HepG2 (cell line): ENCODE data around the gene FAM3C. TPM values are rescaled to one million over a fixed set of nuclear protein-coding genes. Genes with fewer than 3 reads are reported as not detected.

Source experiments
- ATAC-seq: fragments of 200-7000 bp; cut with Tn5 transposase; 3 replicates; pipeline ENCODE4 v1.9.1; 2020; ENCODE audit warnings: mild to moderate bottlenecking, moderate library complexity
- BruUV-seq: library from RNA; stranded (reverse); fragments of 400-500 nt; replicated peaks from 2 replicates; lab custom pipeline; 2021; lab: Mats Ljungman, UMichigan
- CTCF ChIA-PET: fragments of 300-600 bp; formaldehyde crosslinking; extraction: SDS; loops from one replicate; lab custom pipeline; 2021; ENCODE audit warnings: low total read pairs, inconsistent platforms, low intra/inter-chr PET ratio; lab: Yijun Ruan, JAX
- POLR2A ChIA-PET: fragments of 350-600 bp; sonication (Branson Sonifier 250); formaldehyde crosslinking; loops from one replicate; lab custom pipeline; 2020; ENCODE audit warnings: antibody characterized with exemption, inconsistent platforms; lab: Yijun Ruan, JAX
- DNase-seq: peaks from one replicate; pipeline ENCODE4 v3.0.0-alpha.2; 2015; ENCODE audit warnings: low spot score
- FAIRE-seq: peaks from 3 replicates; lab custom pipeline; 2011; peaks lifted over from hg19 to GRCh38; lab: Jason Lieb, UNC
- H2AFZ ChIP-seq: one replicate; pipeline ENCODE4 v1.6.1; 2011; ENCODE audit warnings: low read length, inconsistent platforms
- H3K27ac ChIP-seq: fragments of 300-600 bp; 3 replicates; pipeline ENCODE4 v1.8.0; 2011; ENCODE audit warnings: mixed run types, mild to moderate bottlenecking, mixed read lengths, low read length, inconsistent platforms; ENCODE audit not compliant: insufficient read depth; ENCODE audit errors: extremely low read length
- H3K27me3 ChIP-seq, 2 experiments: fragments of 200-600 bp in 1 of 2; 2 replicates in 1 of 2; 3 replicates in 1 of 2; pipeline versions ENCODE4 v1.6.0 to v1.8.0; 2011; ENCODE audit warnings: low read length in 2 of 2, mild to moderate bottlenecking in 2 of 2, moderate library complexity in 2 of 2, inconsistent platforms in 1 of 2; ENCODE audit not compliant: insufficient read depth in 2 of 2, control insufficient read depth in 1 of 2
- H3K36me3 ChIP-seq, 2 experiments: fragments of 200-600 bp in 1 of 2; replicated peaks in 1 of 2; 2 replicates in 1 of 2; 3 replicates in 1 of 2; pipeline versions ENCODE4 v1.5.1 to v1.8.0; 2011; ENCODE audit warnings: low read length in 2 of 2, inconsistent platforms in 1 of 2; ENCODE audit not compliant: insufficient read depth in 2 of 2, control insufficient read depth in 1 of 2
- H3K4me1 ChIP-seq: 2 replicates; pipeline ENCODE4 v1.5.1; 2012; ENCODE audit warnings: low read length, inconsistent platforms; ENCODE audit not compliant: insufficient read depth
- H3K4me2 ChIP-seq: 2 replicates; pipeline ENCODE4 v1.6.0; 2011; ENCODE audit warnings: low read depth, low read length, inconsistent platforms
- H3K4me3 ChIP-seq, 3 experiments: fragments of 200-600 bp in 1 of 3; sonication (generic), shearing (Covaris generic) in 1 of 3; replicated peaks in 1 of 3; 2 replicates each; pipeline ENCODE4 v1.5.1; 2011 to 2016; ENCODE audit warnings: low read length in 3 of 3, inconsistent platforms in 2 of 3, low read depth in 2 of 3, mild to moderate bottlenecking in 2 of 3, control low read depth in 1 of 3, mixed read lengths in 1 of 3; ENCODE audit not compliant: insufficient read depth in 1 of 3
- H3K79me2 ChIP-seq: one replicate; pipeline ENCODE4 v1.6.1; 2011; ENCODE audit warnings: low read length, inconsistent platforms; ENCODE audit not compliant: insufficient read depth
- H3K9ac ChIP-seq: 2 replicates; pipeline ENCODE4 v1.6.0; 2011; ENCODE audit warnings: mild to moderate bottlenecking, low read depth, low read length, inconsistent platforms; ENCODE audit not compliant: insufficient read depth
- H3K9me3 ChIP-seq: 2 replicates; pipeline ENCODE4 v1.5.1; 2012; ENCODE audit warnings: mild to moderate bottlenecking, low read length
- H4K20me1 ChIP-seq: 2 replicates; pipeline ENCODE4 v1.6.0; 2011; ENCODE audit warnings: inconsistent platforms, mild to moderate bottlenecking, low read length, moderate library complexity; ENCODE audit not compliant: insufficient read depth
- CHD2 ChIP-seq: IDR thresholded peaks from 2 replicates; pipeline ENCODE4 v1.6.1; 2011; ENCODE audit warnings: low read depth, low read length, improper control_type of control experiment
- FOXA1 ChIP-seq, 2 experiments: fragments of 450-650 bp in 1 of 2; sonication (generic) in 1 of 2; formaldehyde crosslinking in 1 of 2; IDR thresholded peaks; 2 replicates each; pipeline versions ENCODE4 v1.4.0 to v1.6.1; 2016 to 2020; ENCODE audit warnings: missing genetic modification reagents in 1 of 2
- GPN1 ChIP-seq: sonication (generic); formaldehyde crosslinking; IDR thresholded peaks from 2 replicates; pipeline ENCODE4 v1.5.1; 2020; ENCODE audit warnings: missing genetic modification reagents, borderline replicate concordance
- NAIF1 ChIP-seq: sonication (generic); formaldehyde crosslinking; IDR thresholded peaks from 2 replicates; pipeline ENCODE4 v1.5.0; 2020; ENCODE audit warnings: mild to moderate bottlenecking, missing genetic modification reagents, borderline replicate concordance
- SOX13 ChIP-seq, 3 experiments: fragments of 450-650 bp in 1 of 3; sonication (generic) in 1 of 3; formaldehyde crosslinking in 1 of 3; IDR thresholded peaks in 2 of 3; conservative IDR thresholded peaks in 1 of 3; 2 replicates each; pipeline versions ENCODE4 v1.5.0 to v1.6.1; 2016 to 2020; ENCODE audit warnings: antibody characterized with exemption in 1 of 3, mild to moderate bottlenecking in 1 of 3, missing compliant biosample characterization in 1 of 3, missing genetic modification reagents in 1 of 3, moderate library complexity in 1 of 3
- TRIM24 ChIP-seq: sonication (generic); formaldehyde crosslinking; IDR thresholded peaks from 2 replicates; pipeline ENCODE4 v1.8.0; 2022; ENCODE audit warnings: mild to moderate bottlenecking, missing genetic modification reagents
- ZBED4 ChIP-seq: sonication (generic); formaldehyde crosslinking; IDR thresholded peaks from 2 replicates; pipeline ENCODE4 v1.4.0; 2020; ENCODE audit warnings: missing genetic modification reagents, borderline replicate concordance
- ZNF354B ChIP-seq: sonication (generic); formaldehyde crosslinking; IDR thresholded peaks from 2 replicates; pipeline ENCODE4 v1.8.0; 2022; ENCODE audit warnings: mild to moderate bottlenecking, missing genetic modification reagents
- ZNF674 ChIP-seq: sonication (generic); formaldehyde crosslinking; IDR thresholded peaks from 2 replicates; pipeline ENCODE4 v1.5.0; 2020; ENCODE audit warnings: low read depth, mild to moderate bottlenecking, missing genetic modification reagents
- WGBS: methylation state at CpG from one replicate; pipeline ENCODE4 v1.1.6; 2017; ENCODE audit warnings: low lambda C conversion rate; 5-methylcytosine and 5-hydroxymethylcytosine counted together
- in situ Hi-C: cut with HindIII; loops from 2 replicates; pipeline ENCODE4 v1.10.0; 2017; ENCODE audit warnings: low pct_unique_long_range_greater_than_20kb; ENCODE audit not compliant: extremely low pct_ligation_motif_present
- intact Hi-C: fragments of 100-400 bp; cut with micrococcal nuclease; formaldehyde crosslinking; loops from one replicate; pipeline ENCODE4 v1.10.0; 2022; ENCODE audit not compliant: unreplicated experiment
- polyA plus RNA-seq, 8 experiments: library from polyadenylated mRNA; depleted of rRNA in 3 of 8; stranded (reverse) in 7 of 8; unstranded in 1 of 8; fragments of >200 nt; fragmentation: Illumina TruSeq in 4 of 8; extraction: Trizol in 4 of 8; gene quantifications; 2 replicates each; pipeline versions ENCODE4 v1.2.1 to v1.2.3, GENCODE V29; 2011 to 2016; ENCODE audit warnings: low read depth in 4 of 8, missing spikeins in 1 of 8, mixed read lengths in 1 of 8; ENCODE audit not compliant: insufficient read depth in 1 of 8
- total RNA-seq, 5 experiments: library from RNA; depleted of rRNA; stranded (reverse); fragments of >200 nt; fragmentation: Illumina TruSeq; extraction: Trizol; gene quantifications; 2 replicates each; pipeline ENCODE4 v1.2.3, GENCODE V29; 2016; ENCODE audit warnings: low read depth in 1 of 5
- TF ChIP-seq, protein P1 (sequence below): sonication (generic); formaldehyde crosslinking; IDR thresholded peaks from 2 replicates; pipeline ENCODE4 v1.5.0; 2020; ENCODE audit warnings: missing genetic modification reagents
- TF ChIP-seq, protein P2 (sequence below): IDR thresholded peaks from 2 replicates; pipeline ENCODE4 v1.6.1; 2012; ENCODE audit warnings: low read depth, low read length, improper control_type of control experiment
- TF ChIP-seq, protein P3 (sequence below): sonication (generic); formaldehyde crosslinking; IDR thresholded peaks from 2 replicates; pipeline ENCODE4 v1.5.1; 2020; ENCODE audit warnings: missing genetic modification reagents, mild to moderate bottlenecking, borderline replicate concordance

FAM3C gene
- total and polyA plus RNA-seq, 2 of the 13 experiments (the other 11 are each of a cell fraction or from before 2014, with no cell fraction given): 14.6 to 16.0 TPM

DNA sequence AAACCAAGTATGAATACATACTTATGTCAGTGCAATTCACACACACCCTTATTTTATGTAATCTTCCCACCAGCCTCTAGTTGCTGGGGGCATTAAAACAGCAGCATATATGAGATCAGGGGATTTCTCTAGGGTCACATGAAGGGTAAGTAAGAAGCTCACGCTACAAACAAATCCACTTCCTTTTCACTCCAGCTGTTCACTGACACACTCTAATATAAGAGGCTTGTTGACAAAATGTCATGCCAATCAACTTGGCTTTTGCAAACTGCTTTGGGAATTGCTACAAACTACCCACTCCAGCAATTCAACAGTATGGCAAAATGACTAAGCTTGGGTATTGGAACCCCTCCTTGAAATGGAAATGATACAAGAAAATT, 10.3 kb downstream of the FAM3C start:
- Histone ChIP-seq H3K9ac (no peak overlapping the region), H2AFZ (no peak overlapping the region), H3K27me3 (no peaks in the 10 kb centered on the region), H3K4me3 (no peak overlapping the region), H3K4me1 (peaks cover 7% of the 10 kb centered on the region; the same call in 1 of the 2 replicates), H3K36me3 (peaks cover 0 to 3% of the 10 kb centered on the region in 2 experiments; a peak in 2 of 5 replicates), H3K9me3 (no peaks in the 10 kb centered on the region), H4K20me1 (no peaks in the 10 kb centered on the region), H3K4me2 (no peak overlapping the region), H3K27ac (no peak overlapping the region), H3K79me2 (peaks cover 53% of the 10 kb centered on the region)
- no peak for ATAC-seq
- WGBS: 100% methylated on average over 1 of the region's 1 CpG
- intact Hi-C loops (loop anchor here (1.0 kb wide), 1 partner anchor 47 kb away; no protein-coding TSS in a partner anchor), in situ Hi-C loops (no loop called here)
- CTCF ChIA-PET: no interaction called here
- DNase-seq: no peak
- BruUV-seq: no TSS peak
- POLR2A ChIA-PET: interaction anchor here (1.6 kb wide), 1 partner anchor 11 kb away, joined by 3 read pairs; the partner anchor contains the start of gene FAM3C
- FAIRE-seq: no peak
- TF ChIP-seq, protein P1, sequence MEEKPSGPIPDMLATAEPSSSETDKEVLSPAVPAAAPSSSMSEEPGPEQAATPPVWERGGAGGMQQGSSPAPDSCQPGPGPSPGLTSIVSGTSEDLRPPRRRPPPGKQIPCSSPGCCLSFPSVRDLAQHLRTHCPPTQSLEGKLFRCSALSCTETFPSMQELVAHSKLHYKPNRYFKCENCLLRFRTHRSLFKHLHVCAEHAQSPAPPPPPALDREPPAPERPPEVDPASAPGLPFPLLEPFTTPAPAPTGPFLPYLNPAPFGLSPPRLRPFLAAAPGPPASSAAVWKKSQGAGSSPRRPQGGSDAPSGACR: no peak
- TF ChIP-seq, protein P2, sequence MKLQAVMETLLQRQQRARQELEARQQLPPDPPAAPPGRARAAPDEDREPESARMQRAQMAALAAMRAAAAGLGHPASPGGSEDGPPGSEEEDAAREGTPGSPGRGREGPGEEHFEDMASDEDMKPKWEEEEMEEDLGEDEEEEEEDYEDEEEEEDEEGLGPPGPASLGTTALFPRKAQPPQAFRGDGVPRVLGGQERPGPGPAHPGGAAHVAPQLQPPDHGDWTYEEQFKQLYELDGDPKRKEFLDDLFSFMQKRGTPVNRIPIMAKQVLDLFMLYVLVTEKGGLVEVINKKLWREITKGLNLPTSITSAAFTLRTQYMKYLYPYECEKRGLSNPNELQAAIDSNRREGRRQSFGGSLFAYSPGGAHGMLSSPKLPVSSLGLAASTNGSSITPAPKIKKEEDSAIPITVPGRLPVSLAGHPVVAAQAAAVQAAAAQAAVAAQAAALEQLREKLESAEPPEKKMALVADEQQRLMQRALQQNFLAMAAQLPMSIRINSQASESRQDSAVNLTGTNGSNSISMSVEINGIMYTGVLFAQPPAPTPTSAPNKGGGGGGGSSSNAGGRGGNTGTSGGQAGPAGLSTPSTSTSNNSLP: no peak
- TF ChIP-seq FOXA1 (IDR thresholded peaks at IDR 0.05) (no peak), FOXA1 (CRISPR knock-in tag; IDR thresholded peaks at IDR 0.05) (no peak), CHD2 (no peak), ZNF674 (CRISPR knock-in tag) (no peak), GPN1 (CRISPR knock-in tag) (no peak), NAIF1 (CRISPR knock-in tag) (no peak), TRIM24 (no peak), SOX13 (IDR thresholded peaks at IDR 0.05) (no peak), SOX13 (CRISPR knock-in tag; conservative IDR thresholded peaks at IDR 0.05 in 1 of 2, IDR thresholded peaks at IDR 0.05 in 1 of 2) (no peak), ZNF354B (no peak), ZBED4 (CRISPR knock-in tag) (no peak)
- TF ChIP-seq, protein P3, sequence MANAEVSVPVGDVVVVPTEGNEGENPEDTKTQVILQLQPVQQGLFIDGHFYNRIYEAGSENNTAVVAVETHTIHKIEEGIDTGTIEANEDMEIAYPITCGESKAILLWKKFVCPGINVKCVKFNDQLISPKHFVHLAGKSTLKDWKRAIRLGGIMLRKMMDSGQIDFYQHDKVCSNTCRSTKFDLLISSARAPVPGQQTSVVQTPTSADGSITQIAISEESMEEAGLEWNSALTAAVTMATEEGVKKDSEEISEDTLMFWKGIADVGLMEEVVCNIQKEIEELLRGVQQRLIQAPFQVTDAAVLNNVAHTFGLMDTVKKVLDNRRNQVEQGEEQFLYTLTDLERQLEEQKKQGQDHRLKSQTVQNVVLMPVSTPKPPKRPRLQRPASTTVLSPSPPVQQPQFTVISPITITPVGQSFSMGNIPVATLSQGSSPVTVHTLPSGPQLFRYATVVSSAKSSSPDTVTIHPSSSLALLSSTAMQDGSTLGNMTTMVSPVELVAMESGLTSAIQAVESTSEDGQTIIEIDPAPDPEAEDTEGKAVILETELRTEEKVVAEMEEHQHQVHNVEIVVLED (CRISPR knock-in tag): no peak
